Cortex of kidney (tissue), 1 donor: Measurements from ENCODE around the gene NPM3.

Source experiments
- DNase-seq: peaks from one replicate; lab custom pipeline; 2025; lab: John Stamatoyannopoulos, UW

Gene NPM3

DNA sequence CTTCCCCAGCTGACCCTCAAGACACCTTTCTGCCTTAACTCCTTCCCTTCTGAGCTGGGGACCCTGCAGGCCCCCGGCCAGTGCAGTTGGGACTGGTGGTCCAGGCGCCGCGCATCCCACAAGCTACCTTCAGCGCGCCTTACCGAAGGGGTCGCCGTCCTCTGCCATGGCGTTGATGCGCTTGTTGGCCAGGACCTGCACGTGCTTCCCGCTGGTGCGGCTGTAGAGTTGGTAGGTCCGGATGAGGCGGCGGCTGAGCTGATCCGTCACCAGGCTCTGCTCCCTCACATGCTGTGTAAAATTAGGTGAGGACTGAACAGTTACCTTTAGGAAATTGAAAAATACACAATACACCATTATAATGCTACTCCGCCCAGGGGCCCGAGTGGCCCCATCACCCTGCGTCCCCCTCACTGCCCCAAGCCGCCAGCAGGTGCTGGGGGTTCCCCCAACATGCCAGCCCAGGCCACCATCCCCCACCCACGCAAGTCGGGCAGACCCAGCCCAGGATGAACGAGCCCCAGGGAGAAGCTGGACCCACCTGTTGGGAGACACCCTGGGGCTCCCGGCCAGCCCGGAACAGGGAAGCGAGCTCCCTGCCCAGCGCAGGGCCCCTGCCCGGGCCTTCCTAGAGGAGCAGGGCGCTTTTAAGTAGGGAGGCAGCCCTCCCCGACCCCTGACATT lies 8.5 kb downstream of the NPM3 start:
- no peak for DNase-seq

DNA sequence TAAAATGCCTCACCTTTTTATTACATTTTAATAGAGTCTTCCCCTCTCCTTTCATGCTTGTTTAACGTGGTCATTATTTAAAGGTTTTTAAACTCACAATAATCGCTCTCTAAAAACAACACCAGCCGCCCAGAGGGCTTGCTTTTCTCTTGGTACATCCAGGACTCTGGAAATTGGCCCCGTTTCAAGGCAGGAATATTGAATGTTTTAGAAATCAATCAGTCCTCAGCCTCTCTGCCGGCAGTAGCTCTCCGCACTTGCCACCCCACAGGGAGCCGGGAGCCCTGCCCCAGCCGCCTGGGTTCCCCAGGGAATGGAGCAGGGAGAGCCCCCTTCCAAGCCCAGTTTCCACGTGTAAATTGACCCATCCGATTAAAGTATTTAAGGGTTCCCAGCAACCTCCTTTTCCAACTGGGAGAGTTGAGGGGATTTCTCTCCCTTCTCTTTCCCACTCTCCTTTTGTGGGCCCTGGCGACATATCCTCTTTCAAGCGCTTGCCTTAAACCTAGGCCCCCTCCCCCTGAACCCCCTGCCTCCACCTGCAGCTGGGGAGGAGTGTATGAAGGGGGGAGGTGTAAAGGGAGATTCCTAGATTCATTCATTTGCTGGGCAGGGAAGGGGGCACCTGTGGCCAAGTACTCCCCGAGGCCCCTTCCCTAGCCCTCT lies 9.2 kb downstream of the NPM3 start:
- no peak for DNase-seq

DNA sequence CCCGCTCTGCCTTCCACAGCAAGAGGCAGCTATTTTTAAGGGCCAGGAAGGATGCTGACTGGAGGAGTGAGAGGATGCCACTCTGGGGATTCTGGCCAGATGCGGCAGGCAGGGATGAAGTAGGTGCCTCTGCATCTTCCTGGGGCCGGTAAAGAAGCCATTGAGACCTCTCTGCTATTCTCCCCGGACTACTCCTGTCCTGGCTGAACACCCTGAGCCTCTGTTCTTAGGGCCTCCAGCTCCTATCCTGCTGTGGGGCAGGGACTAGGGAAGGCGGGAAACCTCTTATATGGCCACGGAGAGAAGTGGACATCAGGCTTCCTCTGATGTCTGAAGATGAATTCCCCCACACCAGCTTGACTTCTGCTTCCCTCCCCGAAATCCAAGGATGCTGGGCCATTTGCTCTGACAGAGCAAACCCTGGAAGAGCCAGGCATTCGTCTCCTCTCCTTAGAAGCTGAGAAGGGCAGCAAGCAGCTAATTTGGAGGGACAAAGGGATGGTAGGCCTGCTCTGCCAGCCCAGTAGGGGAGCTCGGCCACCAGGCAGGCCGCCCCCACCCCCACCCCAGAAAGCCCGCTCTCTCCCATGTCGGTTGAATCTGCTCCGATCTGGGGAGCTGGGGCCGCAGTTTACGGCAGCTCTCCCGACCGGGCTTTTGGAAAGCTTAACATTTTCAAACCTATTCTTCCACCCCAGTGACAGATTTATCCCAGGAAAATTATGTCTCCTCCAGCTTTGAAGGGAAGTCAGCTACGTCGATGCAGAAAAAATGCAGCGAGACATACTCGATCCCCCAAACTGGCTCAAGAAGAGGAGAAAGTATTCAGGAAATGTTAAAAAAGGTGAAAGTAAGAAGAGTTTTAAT lies 10.1 kb downstream of the NPM3 start:
- no peak for DNase-seq

DNA sequence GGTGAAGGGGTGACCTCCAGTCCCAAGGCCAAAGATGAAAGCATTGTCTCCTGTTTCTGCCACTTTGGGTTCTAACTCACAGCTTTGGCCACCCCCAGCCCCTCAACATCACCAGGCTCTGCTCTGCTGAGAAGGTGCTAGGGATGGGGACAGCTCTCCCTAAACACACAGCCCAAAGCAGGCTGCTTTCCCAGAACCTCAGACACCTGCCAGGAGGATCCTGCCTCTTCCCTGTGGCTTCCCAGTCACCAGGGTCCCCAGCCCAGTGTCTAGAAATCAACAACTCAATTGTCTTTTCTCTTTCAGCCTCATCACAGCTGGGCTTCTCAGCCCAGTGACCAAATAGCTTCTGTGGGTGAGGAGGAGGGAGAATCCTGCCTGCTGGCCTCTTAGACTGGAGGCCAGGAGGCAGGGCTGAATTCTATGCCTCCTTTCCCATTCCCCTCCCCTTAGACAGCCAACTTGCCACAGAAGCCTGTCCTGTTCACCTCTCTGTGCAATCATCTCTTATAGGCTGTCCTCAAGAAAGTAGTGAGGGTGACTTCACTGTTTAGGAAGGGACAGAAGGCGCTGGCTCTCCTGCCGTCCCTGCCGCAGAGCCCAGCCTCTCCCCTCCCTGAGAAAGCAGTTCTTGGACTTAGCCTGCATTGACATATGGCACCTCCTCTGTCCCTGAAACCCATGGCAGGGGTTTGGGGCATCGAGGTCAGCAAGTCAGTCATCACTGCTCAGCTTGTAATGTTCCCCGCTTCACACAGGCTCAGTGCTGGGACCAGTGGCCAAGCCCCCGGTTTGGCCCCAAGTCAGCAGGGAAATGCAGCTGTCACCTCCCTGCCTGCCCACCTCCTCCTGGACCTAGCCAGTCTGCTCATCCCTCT lies 11.0 kb downstream of the NPM3 start:
- no peak for DNase-seq

DNA sequence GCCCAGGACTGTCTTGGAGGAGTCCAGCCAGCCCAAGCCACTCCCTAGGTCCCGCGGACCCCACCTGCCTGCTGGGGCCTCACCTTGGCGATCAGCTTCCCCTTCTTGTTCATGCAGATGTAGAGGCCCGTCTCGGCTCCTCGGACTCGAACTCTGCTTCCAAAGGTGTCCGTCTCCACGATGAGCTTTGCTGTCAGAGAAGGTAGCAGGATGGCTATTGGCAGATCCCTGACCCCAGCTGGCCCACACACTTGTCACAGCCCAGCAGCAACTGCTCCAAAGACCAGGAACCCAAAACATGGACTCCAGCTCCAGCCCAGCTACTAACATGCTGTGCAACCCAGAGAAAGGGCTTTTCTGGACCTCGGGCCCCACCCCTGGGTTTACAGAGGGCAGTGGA lies 11.9 kb downstream of the NPM3 start:
- no peak for DNase-seq

DNA sequence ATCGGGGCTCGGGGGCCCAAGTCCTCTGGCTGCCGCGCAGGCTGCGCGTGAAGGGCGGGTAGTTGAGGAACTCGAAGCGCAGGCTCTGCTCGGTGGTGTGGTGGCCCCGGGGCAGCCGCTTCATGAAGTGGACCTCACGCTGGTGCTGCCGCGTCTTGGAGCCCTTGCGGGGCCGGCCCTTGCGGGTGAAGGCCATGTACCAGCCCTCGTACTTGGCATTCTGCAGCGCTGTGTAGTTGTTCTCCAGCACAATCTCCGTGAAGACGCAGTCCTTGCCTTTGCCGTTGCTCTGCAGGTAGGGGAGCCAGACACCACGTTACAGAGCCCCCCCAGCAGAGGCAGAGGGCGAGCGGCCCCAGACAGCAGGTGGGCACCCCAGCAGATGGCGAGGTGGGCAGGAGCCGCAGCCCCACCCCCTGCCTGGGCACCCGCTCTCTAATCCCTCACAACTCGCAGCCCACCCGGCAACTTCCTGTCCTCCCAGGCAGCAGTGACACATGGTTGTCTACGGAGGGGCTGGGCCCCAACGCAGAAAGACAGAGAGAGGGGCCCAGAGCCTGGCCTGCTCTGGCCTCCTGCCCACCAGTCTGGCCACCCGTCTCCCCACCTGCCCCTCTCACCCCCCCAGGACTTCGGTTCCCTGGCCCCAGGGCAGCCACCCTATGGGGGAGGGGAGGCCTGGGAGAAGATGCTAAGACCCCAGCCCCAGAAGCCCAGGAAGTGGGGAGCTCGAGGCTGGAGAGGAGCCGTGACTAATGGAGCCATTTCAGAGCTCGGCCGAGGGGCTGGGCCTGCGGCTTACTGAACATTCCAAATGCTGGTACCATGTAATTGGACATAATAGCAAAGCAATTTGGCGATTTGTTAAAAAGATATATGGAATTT lies 12.7 kb downstream of the NPM3 start:
- DNase-seq, result no peak

DNA sequence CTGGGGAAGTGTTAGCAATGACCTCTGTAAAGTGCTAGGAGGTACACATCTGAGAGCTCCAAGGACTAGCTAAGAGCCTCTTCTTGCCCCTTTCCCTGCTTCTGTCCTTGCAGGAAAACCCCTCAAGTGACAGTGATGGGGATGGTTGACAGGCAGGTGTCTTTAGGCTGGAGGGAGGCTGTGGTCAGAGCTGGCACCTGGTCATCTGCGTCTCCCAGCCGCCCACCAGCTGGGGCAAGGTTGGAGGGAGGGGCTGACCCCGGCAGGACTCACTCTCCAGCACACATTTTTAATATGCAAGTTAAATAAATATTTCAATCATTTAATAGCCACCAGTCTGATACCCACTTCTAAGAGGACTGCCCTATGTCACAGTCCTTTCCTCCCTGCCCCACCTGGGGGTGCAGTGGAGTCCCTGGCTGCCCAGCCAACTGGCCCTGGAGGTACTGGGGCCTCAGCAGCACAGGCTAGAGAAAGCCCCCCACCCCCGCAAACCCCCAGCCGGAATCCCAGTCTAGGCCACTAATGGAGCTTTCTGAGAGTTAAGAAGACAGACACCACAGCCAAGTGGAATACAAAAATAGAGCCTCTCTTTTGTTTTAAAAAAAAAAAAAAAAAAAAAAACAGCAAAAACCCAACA lies 13.6 kb downstream of the NPM3 start:
- no peak for DNase-seq

DNA sequence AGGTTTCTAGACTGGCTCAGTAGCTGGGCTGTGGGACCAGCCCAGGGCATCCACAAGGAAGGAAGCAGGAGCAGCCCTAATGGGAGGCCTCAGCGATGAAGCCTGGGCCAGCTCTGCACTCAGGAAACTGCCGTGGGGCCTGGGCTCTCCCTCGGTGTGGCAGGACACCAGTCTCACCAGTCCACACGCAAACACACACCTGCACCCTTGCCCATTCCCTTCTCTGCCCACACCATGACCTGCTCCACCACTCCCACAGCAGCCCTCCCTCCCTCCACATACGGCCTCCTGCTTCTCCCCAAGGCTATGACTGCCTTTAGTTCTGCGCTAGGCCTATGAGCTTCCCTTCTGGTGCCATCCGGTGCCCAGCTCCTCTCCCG lies 14.5 kb downstream of the NPM3 start:
- DNase-seq, result no peak

DNA sequence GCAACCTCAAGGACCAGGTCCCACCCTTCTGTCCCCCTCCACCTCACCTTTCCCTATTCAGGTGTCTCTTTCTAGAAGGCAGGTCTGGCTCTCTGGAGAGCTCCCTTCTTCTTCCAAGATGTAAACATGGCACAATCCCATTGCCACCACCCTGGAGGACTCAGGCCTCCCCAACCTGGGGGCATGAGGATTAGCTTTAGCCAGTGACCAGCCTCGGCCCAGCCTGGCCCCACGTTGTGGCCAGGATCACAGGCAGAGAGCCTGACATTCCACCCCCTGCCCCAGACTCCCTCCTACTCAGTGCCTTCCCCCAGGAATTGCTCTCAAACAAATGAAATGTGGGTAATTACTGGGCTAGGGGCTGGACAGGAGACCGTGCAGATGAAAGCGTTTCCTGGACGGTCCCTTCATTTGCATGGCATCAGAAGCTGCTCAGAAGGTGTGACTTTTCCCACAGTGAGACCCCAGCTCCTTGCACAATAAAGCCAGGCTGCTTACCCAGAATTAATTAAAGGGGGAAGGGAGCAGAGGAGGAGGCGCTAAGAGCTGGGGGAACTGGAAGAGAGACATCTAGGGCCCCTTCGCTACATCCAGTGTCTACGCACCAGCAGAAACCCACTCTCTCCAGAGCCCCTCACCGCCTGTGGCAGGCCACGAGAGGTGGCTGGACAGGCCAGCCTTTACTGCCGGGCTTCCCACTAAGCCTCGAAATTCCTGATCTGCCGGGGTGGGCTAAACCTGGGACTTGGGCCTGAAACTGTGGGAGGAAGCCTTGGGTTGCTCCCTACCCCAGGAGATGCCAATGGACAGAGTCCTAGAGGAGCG lies 15.1 kb downstream of the NPM3 start:
- no peak for DNase-seq

DNA sequence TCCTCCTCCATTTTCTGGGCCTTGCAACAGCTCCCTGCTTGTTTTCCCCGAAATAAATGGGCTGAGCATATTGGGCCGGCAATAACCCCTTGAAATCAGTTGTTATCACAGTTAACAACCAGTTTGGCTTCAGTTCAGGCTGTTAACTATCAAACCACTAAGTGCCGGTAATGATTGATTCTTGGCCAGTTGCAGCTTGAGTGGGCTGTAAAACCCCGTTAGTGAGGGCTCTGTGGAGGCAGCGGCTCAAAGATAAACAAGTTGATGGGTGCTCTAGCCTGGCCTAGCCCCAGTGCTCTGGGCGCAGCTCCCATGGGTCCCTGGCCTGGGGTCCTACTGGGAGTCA lies 15.7 kb downstream of the NPM3 start:
- DNase-seq, result no peak

DNA sequence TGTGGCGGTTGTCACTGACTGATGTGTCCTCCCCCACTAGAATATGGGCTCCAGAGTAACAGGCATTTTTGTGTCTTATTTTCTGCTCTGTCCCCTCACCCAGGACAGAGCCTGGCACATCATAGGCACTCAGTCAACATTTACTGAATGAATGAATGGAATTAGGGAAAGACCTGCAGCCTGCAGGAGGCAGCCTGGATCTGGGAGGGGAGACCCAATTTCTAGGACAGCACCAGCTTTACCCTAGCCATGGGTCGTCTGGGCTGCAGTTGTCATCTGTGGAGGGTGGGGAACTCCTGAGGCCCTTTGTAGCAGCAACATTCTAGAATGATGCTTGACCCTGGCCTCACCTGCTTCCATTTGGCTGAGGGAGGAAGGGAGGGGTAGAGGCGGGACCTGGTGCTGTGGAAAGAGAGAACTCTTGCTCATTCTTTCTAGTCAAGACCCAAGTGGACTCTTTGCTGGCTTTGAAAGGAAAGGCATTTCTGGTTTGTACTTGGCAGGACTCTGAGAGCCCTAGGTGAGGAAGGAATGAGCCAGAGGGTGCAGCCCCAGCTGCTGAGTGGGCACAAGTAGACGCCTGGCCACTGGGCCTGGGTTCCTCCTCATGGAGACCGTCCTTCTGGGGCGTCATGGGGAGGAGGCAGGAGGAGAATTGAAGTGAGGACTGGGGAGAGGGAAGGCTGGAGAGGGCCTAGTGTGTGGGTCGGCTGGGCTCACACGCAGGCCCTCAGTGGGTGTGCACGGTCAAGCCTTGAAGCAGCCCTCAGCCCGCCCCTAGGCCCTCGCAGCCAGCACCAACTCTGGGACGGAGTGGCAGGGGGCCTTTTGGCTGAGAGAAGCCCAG lies 16.3 kb downstream of the NPM3 start:
- DNase-seq, result no peak

DNA sequence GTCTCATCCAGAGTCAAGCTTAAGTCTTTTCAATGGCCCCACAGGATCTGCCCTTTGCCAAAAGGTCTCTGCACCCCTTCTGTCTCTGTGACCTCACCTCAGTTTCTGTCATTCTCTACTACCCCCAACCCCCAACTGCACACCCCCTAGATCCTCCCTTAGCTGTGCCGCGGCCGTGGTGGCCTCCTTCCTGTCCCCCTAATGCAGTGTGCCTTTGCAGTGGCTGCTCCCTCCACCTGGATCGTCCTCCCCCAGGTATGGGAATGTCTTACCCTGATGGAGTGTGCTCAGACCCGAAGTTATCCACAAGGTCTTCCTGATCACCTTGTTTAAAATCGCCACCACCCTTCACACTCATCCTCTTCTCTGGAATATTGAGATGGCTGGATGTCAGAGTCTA lies 16.9 kb downstream of the NPM3 start:
- DNase-seq, result no peak

DNA sequence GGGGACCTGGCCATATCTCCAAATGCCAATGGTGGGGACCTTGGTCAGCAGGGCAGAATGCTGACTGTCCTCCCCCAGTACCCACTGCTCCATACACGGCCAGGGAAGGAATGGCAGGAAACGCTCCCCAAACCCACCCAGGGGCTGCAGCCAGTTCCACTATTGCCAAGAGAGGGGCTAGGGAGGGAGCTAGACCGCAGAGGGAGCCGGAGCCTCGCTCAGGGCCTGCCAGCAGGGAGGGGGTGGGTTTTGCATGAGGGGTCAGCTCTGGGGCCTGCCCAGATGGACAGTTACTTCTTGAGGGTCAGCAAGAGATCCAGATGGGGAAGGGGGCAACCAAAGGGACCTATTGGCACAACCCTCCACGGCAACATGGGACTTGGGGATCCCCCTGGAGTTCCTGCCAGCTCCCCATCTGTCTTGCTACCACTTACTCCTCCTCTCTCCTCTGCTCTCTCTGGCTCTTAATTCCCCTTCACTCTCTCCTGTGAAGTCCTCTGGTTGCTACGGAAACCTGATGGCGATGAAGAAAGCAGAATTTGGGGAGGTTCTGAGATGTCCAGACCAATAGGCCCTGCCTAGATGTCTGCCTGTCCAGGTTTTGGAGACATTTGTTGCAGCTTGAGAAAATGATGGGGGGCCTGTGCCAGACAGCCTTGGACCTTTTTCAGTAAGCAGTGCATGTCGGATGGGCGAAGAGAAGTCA lies 20.0 kb downstream of the NPM3 start:
- no peak for DNase-seq

DNA sequence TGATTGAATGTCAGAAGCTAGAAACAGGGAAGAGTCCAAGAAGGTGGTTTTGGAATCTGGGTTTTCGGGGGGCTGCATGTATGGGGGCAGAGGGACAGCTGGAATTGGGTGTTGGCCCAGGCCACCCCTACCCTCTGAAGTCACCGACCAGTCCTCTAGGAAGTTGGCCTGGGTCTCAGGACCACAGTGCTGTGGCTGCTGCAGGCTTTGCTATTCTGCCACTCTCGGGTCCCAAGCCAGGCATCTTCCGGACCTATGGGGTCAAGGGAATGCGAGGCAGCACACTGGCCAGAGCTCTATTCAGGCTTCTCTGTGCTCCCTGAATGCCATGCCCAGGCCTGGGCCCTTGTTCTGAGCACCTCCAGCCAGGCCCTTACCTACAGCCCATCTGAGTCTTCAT lies 20.5 kb downstream of the NPM3 start:
- DNase-seq, result no peak

DNA sequence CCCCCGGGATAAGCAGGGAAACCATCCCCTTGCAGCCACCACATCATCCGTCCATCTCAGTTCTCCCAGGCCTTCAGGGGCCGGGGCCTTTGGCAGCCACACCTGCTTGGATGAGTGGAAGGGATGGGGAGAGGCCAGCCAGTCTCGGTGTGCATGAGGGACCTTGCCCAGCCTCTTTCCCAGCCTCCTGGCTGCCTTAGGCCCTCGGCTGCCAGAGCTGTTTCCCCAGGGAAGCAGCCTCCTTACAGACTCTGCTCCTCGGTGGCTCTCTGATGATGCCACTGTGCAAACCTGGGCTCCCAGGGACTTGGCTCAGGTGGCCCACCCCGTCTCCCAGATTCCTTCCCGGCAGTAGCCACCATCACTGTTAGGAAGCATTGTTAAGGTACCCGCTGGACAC lies 22.0 kb downstream of the NPM3 start:
- DNase-seq, result no peak

DNA sequence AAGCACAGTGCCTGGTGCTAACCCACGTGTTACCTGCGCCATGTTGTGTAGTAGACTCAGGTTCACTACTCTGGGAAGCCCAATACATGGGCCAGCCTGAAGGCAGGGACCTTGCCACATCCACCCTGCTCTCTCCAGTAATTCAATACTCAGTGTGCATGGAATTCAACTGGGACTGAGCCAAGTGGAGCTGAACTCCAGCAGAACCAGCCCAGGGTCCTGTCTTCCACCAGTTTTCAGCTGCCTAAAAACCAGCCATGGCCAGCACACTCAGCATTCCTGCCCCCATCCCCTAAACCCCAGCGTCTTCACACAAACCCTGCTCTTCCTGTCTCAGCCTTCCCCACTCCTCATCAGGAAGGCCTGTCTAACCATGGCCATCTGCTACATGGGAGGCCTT lies 22.7 kb downstream of the NPM3 start:
- DNase-seq, result no peak

DNA sequence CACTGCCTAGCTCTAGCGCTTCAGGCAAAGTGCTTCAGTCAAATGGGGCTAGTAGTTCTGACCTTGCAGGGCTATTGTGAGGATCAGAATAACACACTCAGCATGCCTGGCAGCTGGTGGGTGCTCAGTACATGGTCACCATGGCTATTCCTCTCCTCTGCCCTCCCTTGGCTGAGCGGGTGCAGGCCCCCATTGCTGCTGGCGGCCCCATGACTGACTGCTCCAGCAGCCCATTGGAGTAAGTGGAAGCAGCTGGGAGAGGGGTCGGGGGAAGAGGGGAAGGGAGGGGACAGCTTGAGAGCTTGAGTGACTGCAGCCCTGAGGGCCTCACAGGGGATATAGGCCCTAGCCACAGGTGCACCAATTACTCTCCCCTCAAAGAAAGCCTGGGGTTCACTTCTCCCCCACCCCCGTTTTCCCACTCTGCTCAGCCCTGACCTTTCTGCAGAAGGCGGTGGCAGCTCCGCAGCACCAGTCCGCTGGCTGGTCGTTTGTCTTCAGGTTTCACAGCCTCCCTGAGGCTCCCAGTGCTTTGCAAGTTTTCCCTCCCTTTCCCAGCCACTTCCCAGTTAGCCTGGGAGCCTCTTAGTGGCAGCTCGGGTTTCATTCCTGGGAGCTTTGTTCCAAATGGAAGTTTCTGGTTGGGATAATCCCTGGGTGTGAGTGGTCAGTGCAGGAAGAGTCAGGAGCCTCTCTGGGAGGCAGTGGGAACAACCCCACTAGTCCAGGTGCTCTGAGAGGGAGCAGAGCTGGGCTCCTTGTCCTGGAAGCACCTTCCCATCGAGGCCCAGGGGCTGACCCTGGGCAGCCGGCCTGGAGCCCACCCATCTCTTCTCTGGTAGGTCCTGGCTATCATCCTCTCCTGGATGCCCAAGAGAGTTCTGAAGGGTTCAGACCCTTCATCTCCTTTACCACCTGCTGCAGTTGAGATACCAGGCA lies 23.7 kb downstream of the NPM3 start:
- DNase-seq, result no peak
